Memory B cell (primary cell): ENCODE measurements around the gene MSANTD3.

Experiments used
- ATAC-seq: fragments of 150-1000 bp; cut with Tn5 transposase; 2 replicates; pipeline ENCODE4 v1.10.0; 2021; ENCODE audit warnings: low read depth, mild to moderate bottlenecking, moderate library complexity
- DNase-seq, 2 donors: peaks; one replicate each; pipeline ENCODE4 v3.0.0; 2022; ENCODE audit warnings: low spot score in 2 of 2
- H3K27ac Mint-ChIP-seq: one replicate; pipeline ENCODE4 v1.8.0; 2022; ENCODE audit warnings: mild to moderate bottlenecking, moderate library complexity, mixed read lengths
- H3K27me3 Mint-ChIP-seq: one replicate; pipeline ENCODE4 v1.8.0; 2022; ENCODE audit warnings: mixed read lengths
- H3K36me3 Mint-ChIP-seq: one replicate; pipeline ENCODE4 v1.8.0; 2022; ENCODE audit warnings: mild to moderate bottlenecking, mixed read lengths
- H3K4me1 Mint-ChIP-seq: one replicate; pipeline ENCODE4 v1.8.0; 2022; ENCODE audit warnings: mixed read lengths
- H3K4me3 Mint-ChIP-seq: one replicate; pipeline ENCODE4 v1.8.0; 2022; ENCODE audit warnings: mild to moderate bottlenecking, moderate library complexity, mixed read lengths
- H3K9me3 Mint-ChIP-seq: one replicate; pipeline ENCODE4 v1.8.0; 2022; ENCODE audit warnings: mixed read lengths

The MSANTD3 gene

DNA sequence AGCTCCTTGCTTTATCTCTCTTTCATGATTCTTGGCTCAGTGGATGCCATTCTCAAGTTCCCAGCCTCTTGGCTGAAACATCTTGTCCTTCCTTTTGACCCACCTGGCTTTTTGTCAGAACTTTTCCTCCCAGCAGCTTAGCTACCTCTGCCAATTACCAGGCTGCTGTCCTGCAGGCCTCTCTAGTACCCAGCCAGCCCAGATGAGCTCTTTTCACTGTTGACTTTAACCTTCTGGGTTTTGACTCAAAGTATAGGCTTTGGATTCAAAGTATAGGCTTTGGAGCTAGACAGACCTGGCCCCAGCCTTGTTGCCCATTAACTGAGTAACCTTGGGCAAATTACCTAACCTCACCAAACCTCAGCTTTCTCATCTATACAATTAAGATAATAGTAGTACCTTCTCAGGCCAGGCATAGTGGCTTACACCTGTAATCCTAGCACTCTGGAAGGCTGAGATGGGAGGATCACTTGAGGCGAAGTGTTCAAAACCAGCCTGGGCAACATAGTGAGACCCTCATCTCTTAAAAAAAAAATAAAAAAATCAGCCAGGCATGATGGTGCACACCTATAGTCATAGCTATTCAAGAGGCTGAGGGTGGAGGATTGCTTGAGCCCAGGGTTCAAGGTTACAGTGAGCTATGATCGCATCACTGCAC, 39.4 kb downstream of the MSANTD3 start:
- Mint-ChIP-seq H3K9me3 (no peaks in the 10 kb centered on the region), H3K4me3 (no peak overlapping the region), H3K4me1 (no peaks in the 10 kb centered on the region), H3K27me3 (no peaks in the 10 kb centered on the region), H3K36me3 (no peaks in the 10 kb centered on the region), H3K27ac (no peak overlapping the region)
- no peak for DNase-seq
- no peak for ATAC-seq

- H3K4me1 Mint-ChIP-seq = no peaks in the 10 kb centered on the region
- H3K27me3 Mint-ChIP-seq = no peaks in the 10 kb centered on the region
- no peaks in the 10 kb centered on the region for H3K36me3 Mint-ChIP-seq
- no peak for DNase-seq
- no peaks in the 10 kb centered on the region for H3K9me3 Mint-ChIP-seq
- no peak for ATAC-seq
- no peak overlapping the region for H3K4me3 Mint-ChIP-seq
- H3K27ac Mint-ChIP-seq = no peak overlapping the region
Measured at GRCh38 chr9:100466829-100467221, 39.9 kb downstream of the MSANTD3 start.

- ATAC-seq = no peak
- Mint-ChIP-seq H3K27ac (no peak overlapping the region), H3K36me3 (no peaks in the 10 kb centered on the region), H3K4me1 (peaks cover 5% of the 10 kb centered on the region), H3K27me3 (peaks cover 4% of the 10 kb centered on the region), H3K4me3 (no peak overlapping the region), H3K9me3 (no peaks in the 10 kb centered on the region)
- no peak for DNase-seq
Measured at GRCh38 chr9:100468041-100468440, 41.1 kb downstream of the MSANTD3 start.

- Mint-ChIP-seq H3K27me3 (peaks cover 15% of the 10 kb centered on the region), H3K4me3 (peak overlapping the region; percentile 46), H3K9me3 (no peaks in the 10 kb centered on the region), H3K36me3 (no peaks in the 10 kb centered on the region), H3K4me1 (peaks cover 11% of the 10 kb centered on the region), H3K27ac (no peak overlapping the region)
- DNase-seq (no peak), ATAC-seq (no peak)
Measured at GRCh38 chr9:100472268-100472667, 45.3 kb downstream of the MSANTD3 start.

GRCh38 chr9:100472788-100473275, 45.9 kb downstream of the MSANTD3 start, which contains the start of gene TMEFF1:
Gene TMEFF1, plus strand, starts transcription at chr9:100473149. Its CDS starts 396 bp downstream, at chr9:100473545.
- Mint-ChIP-seq H3K27me3 (peaks cover 15% of the 10 kb centered on the region), H3K27ac (no peak within 1 kb of the TSS), H3K4me3 (peak within 1 kb of the TSS; percentile 71), H3K36me3 (no peaks in the 10 kb centered on the region), H3K9me3 (no peaks in the 10 kb centered on the region), H3K4me1 (peaks cover 11% of the 10 kb centered on the region)
- DNase-seq (peak; percentile 12 to 34), ATAC-seq (peak; percentile 69)

DNA sequence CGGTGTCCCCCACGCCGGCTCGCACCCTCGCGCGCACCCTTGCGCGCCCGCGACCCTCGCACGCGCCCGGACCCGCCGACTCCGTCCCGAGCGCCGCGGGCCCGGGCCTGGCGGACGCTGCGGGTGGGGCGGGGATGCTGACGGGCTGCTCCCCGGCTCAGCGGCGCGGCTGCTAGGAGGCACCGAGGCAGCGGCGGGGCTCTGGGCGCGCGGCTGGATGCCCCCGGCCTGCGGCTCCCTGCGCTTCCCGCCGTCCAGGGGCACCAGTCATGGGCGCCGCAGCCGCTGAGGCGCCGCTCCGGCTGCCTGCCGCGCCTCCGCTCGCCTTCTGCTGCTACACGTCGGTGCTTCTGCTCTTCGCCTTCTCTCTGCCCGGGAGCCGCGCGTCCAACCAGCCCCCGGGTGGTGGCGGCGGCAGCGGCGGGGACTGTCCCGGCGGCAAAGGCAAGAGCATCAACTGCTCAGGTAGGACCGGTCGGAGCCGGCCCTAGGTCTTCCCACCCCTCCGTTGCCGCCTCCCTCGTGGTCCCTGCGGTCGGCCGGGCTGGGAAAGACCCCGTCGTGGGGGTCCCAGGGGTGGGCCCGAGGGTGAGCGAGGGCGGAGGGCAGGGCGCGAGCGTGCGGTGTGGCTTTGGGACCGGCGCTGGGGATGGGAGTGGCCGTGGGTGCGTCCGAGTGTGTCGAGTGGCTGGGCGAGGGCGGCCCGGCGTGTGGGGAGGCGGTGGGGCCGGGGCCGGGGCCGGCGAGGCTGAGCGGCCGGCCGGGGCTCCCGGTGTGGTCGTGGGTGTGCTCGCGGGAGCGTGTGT, 46.5 kb downstream of the MSANTD3 start:
- DNase-seq (peak; percentile 32 to 36), ATAC-seq (peak; percentile 75)
- Mint-ChIP-seq H3K9me3 (no peaks in the 10 kb centered on the region), H3K4me1 (peaks cover 11% of the 10 kb centered on the region), H3K27ac (no peak overlapping the region), H3K27me3 (peaks cover 15% of the 10 kb centered on the region), H3K4me3 (peak overlapping the region; percentile 71), H3K36me3 (no peaks in the 10 kb centered on the region)

GRCh38 chr9:100474082-100474923, 47.4 kb downstream of the MSANTD3 start:
- peak in 1 of 2 donors; percentile 12 for DNase-seq
- ATAC-seq = peak; percentile 26
- H3K9me3 Mint-ChIP-seq = no peaks in the 10 kb centered on the region
- no peak overlapping the region for H3K27ac Mint-ChIP-seq
- H3K27me3 Mint-ChIP-seq = peaks cover 15% of the 10 kb centered on the region
- peaks cover 11% of the 10 kb centered on the region for H3K4me1 Mint-ChIP-seq
- H3K4me3 Mint-ChIP-seq = peak overlapping the region; percentile 71
- no peaks in the 10 kb centered on the region for H3K36me3 Mint-ChIP-seq

DNA sequence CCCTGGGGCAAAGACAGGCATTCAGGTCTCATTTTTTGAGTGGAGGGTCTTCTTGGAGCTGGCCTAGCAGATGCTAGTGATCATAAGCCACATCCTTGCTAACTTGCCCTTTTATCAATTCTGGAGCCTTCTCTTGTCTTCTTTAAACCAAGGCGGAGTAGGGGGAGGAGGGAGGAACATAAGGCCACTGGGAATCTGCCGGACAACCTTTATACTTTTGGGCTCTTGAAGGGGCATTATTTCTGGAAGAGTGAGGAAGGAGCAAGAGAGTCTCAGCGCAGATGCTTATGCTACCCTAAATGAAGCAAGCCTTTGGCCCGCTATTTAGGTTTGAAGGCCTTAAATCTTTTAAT, 48.0 kb downstream of the MSANTD3 start:
- H3K4me3 Mint-ChIP-seq = no peak overlapping the region
- peaks cover 11% of the 10 kb centered on the region for H3K4me1 Mint-ChIP-seq
- DNase-seq (no peak), ATAC-seq (no peak)
- peaks cover 3% of the 10 kb centered on the region for H3K9me3 Mint-ChIP-seq
- no peak overlapping the region for H3K27ac Mint-ChIP-seq
- H3K36me3 Mint-ChIP-seq = peaks cover 3% of the 10 kb centered on the region
- H3K27me3 Mint-ChIP-seq = peaks cover 17% of the 10 kb centered on the region

DNA sequence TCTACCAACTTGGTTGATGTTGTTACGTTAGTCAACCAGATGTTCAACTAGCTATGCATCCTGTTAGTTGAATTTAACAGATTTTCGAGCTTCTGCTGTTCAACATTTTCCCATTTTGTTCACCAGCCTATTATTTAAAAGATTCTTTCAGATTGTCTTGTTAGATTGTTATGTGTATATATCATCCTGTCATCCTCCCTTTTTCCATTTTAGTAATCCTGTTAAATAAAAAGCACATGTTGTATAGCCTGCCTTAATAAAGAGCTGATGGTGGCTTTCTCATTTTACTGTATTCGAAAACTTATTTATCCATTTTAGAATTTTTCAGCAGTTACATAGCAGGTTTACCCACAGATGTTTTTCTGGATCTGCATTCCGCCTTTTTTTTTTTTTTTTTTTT, 50.3 kb downstream of the MSANTD3 start:
- Mint-ChIP-seq H3K36me3 (peaks cover 4% of the 10 kb centered on the region), H3K4me1 (peaks cover 10% of the 10 kb centered on the region), H3K27me3 (peaks cover 18% of the 10 kb centered on the region), H3K27ac (no peak overlapping the region), H3K4me3 (no peak overlapping the region), H3K9me3 (peaks cover 3% of the 10 kb centered on the region)
- ATAC-seq = no peak
- no peak for DNase-seq

- no peak for ATAC-seq
- Mint-ChIP-seq H3K4me1 (peaks cover 6% of the 10 kb centered on the region), H3K27me3 (peaks cover 19% of the 10 kb centered on the region)
Measured at GRCh38 chr9:100478192-100478591, 51.2 kb downstream of the MSANTD3 start.

GRCh38 chr9:100479820-100480219, 52.9 kb downstream of the MSANTD3 start:
- Mint-ChIP-seq H3K27me3 (peaks cover 12% of the 10 kb centered on the region), H3K4me3 (no peak overlapping the region), H3K4me1 (no peaks in the 10 kb centered on the region), H3K36me3 (peaks cover 4% of the 10 kb centered on the region), H3K9me3 (peaks cover 4% of the 10 kb centered on the region), H3K27ac (no peak overlapping the region)
- DNase-seq (no peak), ATAC-seq (no peak)

More at GRCh38 chr9:100478192-100478591, 51.2 kb downstream of the MSANTD3 start:
- Mint-ChIP-seq H3K27ac (no peak overlapping the region), H3K9me3 (peaks cover 4% of the 10 kb centered on the region), H3K4me3 (no peak overlapping the region), H3K36me3 (peaks cover 4% of the 10 kb centered on the region)
- DNase-seq = no peak

- Mint-ChIP-seq H3K9me3 (peaks cover 1% of the 10 kb centered on the region), H3K4me3 (no peak overlapping the region), H3K27ac (no peak overlapping the region), H3K27me3 (peaks cover 5% of the 10 kb centered on the region), H3K36me3 (no peaks in the 10 kb centered on the region), H3K4me1 (no peaks in the 10 kb centered on the region)
- DNase-seq (no peak), ATAC-seq (no peak)
Measured at GRCh38 chr9:100485196-100485595, 58.3 kb downstream of the MSANTD3 start.

DNA sequence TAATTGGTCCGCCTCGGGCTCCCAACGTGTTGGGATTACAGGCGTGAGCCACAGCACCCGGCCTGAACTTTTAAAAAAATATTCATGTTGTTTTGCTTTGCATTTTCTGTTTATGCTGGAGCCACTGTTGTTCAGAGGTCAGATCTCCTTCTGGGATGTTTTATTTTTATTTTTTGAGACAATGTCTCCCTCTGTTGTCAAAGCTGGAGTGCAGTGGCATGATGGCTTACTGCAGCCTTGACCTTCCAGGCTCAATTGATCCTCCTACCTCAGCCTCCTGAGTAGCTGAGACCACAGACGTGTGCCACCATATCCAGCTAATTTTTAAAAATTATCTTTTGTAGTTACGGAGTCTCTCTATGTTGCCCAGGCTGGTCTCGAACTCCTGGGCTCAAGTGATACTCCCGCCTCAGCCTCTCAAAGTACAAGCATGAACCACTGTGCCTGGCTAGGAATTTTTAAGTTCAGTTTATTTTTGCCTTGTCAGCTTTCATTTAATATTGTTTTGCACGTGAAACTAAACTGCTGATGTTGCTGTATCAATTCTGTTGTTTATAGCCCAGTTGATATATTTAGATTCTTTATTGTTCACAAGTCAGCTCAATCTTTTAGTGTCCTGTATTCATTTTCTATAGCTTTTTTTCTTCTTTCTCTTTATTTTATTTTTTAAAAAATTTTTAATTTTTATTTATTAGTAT, 59.7 kb downstream of the MSANTD3 start:
- peaks cover 1% of the 10 kb centered on the region for H3K9me3 Mint-ChIP-seq
- peaks cover 3% of the 10 kb centered on the region for H3K4me1 Mint-ChIP-seq
- no peak overlapping the region for H3K4me3 Mint-ChIP-seq
- no peaks in the 10 kb centered on the region for H3K36me3 Mint-ChIP-seq
- ATAC-seq (no peak), DNase-seq (no peak)
- H3K27me3 Mint-ChIP-seq = peaks cover 3% of the 10 kb centered on the region
- H3K27ac Mint-ChIP-seq = no peak overlapping the region
